GM12875 (cell line): Measurements from ENCODE around the gene HINT3.

Experiments used
- H3K4me3 ChIP-seq: one replicate; pipeline ENCODE4 v1.5.1; 2011; ENCODE audit warnings: low read depth, low read length, control low read depth
- TF ChIP-seq, protein P1 (sequence below): IDR thresholded peaks from 2 replicates; pipeline ENCODE4 v1.5.1; 2011; ENCODE audit warnings: low read depth, mild to moderate bottlenecking, control low read depth, inconsistent platforms, low read length, moderate library complexity, borderline replicate concordance; ENCODE audit not compliant: insufficient read depth

HINT3 gene

DNA sequence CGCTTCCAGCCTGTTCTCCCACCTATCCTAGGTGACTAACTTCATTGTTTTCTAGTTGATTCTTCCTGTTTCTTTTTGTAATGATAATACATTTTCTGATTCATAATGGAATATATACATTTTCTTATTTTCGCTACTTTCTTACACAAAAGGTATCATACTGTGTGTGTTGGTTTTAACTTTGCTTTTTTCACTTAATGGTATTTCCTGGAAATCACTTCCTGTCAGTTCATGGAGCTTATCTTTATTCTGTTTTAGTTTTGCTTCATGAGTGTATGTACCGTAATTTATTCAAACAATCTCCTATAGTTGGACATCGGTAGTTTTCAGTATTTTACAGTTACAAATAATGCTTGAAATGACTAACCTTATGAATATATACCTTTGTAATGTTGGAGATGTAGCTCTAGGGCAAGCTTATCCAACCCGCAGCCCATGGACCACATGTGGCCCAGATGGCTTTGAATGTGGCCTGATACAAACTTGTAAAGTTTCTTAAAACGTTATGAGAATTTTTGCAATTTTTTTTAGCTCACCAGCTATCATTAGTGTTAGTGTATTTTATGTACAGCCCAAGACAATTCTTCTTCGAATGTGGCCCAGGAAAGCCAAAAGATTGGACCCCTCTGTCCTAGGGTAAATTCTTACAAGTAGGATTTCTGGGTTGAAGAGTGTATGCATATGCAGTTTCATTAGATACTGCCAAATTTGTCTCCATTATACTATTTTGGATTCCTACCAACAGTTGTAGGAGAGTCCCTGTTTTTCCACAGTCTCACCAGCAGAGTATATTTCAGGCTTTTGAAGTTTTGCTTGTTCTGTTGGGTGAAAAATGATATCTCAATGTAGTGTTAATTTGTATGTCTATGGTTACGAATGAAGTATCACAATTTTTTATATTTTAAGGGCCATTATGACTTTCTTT lies 46.4 kb downstream of the HINT3 start:
- TF ChIP-seq, protein P1, sequence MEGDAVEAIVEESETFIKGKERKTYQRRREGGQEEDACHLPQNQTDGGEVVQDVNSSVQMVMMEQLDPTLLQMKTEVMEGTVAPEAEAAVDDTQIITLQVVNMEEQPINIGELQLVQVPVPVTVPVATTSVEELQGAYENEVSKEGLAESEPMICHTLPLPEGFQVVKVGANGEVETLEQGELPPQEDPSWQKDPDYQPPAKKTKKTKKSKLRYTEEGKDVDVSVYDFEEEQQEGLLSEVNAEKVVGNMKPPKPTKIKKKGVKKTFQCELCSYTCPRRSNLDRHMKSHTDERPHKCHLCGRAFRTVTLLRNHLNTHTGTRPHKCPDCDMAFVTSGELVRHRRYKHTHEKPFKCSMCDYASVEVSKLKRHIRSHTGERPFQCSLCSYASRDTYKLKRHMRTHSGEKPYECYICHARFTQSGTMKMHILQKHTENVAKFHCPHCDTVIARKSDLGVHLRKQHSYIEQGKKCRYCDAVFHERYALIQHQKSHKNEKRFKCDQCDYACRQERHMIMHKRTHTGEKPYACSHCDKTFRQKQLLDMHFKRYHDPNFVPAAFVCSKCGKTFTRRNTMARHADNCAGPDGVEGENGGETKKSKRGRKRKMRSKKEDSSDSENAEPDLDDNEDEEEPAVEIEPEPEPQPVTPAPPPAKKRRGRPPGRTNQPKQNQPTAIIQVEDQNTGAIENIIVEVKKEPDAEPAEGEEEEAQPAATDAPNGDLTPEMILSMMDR: no peak
- H3K4me3 ChIP-seq: no peak overlapping the region

DNA sequence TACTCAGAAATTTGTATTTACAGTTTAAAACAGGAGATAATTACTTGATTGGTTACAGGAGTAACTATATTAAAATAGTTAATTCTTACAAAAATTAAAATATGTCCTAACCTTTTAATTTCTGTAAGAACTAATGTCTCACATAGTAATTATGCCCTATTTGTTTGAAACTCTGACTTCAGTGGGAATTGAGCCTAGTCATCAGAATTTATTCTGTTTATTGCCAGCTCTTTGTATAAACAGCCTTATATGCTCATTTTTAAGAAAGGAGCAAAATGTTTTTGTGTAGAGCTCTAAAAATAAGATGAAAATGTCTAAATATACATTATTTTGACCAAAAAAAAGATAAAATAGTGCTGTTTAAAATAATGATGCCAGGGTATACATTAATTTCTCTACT lies 51.2 kb downstream of the HINT3 start:
- H3K4me3 ChIP-seq: no peak overlapping the region
- TF ChIP-seq, protein P1: no peak

- TF ChIP-seq, protein P1: no peak
- no peak overlapping the region for H3K4me3 ChIP-seq
These were observed 53.5 kb downstream of the HINT3 start for GRCh38 chr6:126010040-126010439.

GRCh38 chr6:126015863-126016262 lies 59.3 kb downstream of the HINT3 start:
- TF ChIP-seq, protein P1: no peak
- no peak overlapping the region for H3K4me3 ChIP-seq

GRCh38 chr6:126016591-126016990 lies 60.0 kb downstream of the HINT3 start:
- no peak overlapping the region for H3K4me3 ChIP-seq
- TF ChIP-seq, protein P1: no peak

DNA sequence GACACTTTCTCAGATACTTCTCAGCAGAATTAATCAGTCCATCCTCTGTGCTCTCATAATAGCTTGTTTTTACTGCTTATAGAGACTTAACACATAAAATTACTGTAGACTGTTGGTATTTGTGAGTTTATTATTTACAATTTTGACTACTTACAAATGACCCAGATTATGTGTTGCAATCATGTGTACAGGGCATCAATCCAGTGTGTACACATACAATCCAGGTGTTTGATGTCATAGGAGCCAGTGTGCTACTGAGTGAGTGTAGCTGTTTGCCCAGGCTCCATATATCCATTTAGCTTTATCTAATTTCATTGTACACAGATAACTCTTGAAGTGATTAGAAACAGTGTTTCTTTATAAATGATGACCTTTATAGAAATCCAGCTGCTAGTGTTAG lies 61.1 kb downstream of the HINT3 start:
- no peak overlapping the region for H3K4me3 ChIP-seq
- TF ChIP-seq, protein P1: no peak
